ENCODE measurements around the gene CIDEC. TPM values are rescaled to one million over a fixed set of nuclear protein-coding genes. Genes with fewer than 3 reads are reported as not detected.

Gene CIDEC
- total and polyA plus RNA-seq, 9 of the 15 experiments (the other 6 are each of a cell fraction or from before 2014, with no cell fraction given), result not detected

DNA sequence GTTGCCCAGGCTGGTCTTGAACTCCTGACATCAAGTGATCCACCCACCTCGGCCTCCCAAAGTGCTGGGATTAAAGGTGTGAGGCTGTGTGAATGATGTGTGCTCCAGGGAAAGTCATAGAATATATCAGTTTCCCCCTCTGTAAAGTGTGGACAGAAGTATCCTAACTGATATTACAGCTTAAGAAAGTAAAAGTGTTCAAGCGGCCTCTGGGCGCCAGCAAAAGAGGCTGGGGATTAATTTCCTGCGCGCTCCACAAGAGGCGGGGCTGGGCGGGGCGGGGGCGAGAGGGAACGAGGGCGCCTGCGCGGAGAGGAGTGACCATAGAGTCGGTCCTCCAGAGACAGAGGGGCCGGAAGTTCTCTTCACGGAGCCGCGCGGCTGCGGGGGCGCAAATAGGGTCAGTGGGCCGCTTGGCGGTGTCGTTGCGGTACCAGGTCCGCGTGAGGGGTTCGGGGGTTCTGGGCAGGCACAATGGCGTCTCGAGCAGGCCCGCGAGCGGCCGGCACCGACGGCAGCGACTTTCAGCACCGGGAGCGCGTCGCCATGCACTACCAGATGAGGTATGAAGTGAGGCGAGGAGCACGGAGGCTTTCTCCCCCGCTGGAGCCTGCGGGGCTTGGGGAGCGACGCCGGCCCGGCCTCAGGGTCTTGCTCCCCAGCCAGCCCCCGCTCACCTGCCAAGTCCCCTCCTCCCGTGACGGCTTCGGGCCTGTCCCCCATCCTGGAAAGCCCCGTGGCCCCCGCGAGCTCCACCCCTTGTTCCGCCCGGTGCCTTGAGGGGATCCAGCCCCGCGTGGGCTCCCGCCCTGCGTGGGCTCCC, 10.4 kb upstream of the CIDEC start, which contains the start of gene JAGN1 (continued):
- TF ChIP-seq PYGO2 (tag; IDR thresholded peaks at IDR 0.05) (no peak), BRD9 (IDR thresholded peaks at IDR 0.05; ENCODE audit: low read depth, partially characterized antibody) (peak; percentile 2), SRSF1 (IDR thresholded peaks at IDR 0.05; ENCODE audit: low read depth, low read length) (0 out of 2 replicates have a peak, but pooled peaks have one; percentile 84), CBFB (CRISPR knock-in tag; IDR thresholded peaks at IDR 0.05) (no peak), ZNF146 (CRISPR knock-in tag; IDR thresholded peaks at IDR 0.05; ENCODE audit: unreplicated experiment) (no peak), NCOA2 (IDR thresholded peaks at IDR 0.05; ENCODE audit: partially characterized antibody in 2 of 2) (no peak), ZNF778 (CRISPR knock-in tag; IDR thresholded peaks at IDR 0.05) (no peak), MAFG (tag; conservative IDR thresholded peaks at IDR 0.05) (no peak)
- TF ChIP-seq, protein P1, sequence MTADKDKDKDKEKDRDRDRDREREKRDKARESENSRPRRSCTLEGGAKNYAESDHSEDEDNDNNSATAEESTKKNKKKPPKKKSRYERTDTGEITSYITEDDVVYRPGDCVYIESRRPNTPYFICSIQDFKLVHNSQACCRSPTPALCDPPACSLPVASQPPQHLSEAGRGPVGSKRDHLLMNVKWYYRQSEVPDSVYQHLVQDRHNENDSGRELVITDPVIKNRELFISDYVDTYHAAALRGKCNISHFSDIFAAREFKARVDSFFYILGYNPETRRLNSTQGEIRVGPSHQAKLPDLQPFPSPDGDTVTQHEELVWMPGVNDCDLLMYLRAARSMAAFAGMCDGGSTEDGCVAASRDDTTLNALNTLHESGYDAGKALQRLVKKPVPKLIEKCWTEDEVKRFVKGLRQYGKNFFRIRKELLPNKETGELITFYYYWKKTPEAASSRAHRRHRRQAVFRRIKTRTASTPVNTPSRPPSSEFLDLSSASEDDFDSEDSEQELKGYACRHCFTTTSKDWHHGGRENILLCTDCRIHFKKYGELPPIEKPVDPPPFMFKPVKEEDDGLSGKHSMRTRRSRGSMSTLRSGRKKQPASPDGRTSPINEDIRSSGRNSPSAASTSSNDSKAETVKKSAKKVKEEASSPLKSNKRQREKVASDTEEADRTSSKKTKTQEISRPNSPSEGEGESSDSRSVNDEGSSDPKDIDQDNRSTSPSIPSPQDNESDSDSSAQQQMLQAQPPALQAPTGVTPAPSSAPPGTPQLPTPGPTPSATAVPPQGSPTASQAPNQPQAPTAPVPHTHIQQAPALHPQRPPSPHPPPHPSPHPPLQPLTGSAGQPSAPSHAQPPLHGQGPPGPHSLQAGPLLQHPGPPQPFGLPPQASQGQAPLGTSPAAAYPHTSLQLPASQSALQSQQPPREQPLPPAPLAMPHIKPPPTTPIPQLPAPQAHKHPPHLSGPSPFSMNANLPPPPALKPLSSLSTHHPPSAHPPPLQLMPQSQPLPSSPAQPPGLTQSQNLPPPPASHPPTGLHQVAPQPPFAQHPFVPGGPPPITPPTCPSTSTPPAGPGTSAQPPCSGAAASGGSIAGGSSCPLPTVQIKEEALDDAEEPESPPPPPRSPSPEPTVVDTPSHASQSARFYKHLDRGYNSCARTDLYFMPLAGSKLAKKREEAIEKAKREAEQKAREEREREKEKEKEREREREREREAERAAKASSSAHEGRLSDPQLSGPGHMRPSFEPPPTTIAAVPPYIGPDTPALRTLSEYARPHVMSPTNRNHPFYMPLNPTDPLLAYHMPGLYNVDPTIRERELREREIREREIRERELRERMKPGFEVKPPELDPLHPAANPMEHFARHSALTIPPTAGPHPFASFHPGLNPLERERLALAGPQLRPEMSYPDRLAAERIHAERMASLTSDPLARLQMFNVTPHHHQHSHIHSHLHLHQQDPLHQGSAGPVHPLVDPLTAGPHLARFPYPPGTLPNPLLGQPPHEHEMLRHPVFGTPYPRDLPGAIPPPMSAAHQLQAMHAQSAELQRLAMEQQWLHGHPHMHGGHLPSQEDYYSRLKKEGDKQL (CRISPR knock-in tag; IDR thresholded peaks at IDR 0.05; ENCODE audit: borderline replicate concordance), result no peak
- TF ChIP-seq, protein P2, sequence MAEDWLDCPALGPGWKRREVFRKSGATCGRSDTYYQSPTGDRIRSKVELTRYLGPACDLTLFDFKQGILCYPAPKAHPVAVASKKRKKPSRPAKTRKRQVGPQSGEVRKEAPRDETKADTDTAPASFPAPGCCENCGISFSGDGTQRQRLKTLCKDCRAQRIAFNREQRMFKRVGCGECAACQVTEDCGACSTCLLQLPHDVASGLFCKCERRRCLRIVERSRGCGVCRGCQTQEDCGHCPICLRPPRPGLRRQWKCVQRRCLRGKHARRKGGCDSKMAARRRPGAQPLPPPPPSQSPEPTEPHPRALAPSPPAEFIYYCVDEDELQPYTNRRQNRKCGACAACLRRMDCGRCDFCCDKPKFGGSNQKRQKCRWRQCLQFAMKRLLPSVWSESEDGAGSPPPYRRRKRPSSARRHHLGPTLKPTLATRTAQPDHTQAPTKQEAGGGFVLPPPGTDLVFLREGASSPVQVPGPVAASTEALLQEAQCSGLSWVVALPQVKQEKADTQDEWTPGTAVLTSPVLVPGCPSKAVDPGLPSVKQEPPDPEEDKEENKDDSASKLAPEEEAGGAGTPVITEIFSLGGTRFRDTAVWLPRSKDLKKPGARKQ (CRISPR knock-in tag; IDR thresholded peaks at IDR 0.05), result no peak
- TF ChIP-seq, protein P3, sequence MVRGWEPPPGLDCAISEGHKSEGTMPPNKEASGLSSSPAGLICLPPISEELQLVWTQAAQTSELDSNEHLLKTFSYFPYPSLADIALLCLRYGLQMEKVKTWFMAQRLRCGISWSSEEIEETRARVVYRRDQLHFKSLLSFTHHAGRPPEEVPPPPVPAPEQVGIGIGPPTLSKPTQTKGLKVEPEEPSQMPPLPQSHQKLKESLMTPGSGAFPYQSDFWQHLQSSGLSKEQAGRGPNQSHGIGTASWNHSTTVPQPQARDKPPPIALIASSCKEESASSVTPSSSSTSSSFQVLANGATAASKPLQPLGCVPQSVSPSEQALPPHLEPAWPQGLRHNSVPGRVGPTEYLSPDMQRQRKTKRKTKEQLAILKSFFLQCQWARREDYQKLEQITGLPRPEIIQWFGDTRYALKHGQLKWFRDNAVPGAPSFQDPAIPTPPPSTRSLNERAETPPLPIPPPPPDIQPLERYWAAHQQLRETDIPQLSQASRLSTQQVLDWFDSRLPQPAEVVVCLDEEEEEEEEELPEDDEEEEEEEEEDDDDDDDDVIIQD (CRISPR knock-in tag; IDR thresholded peaks at IDR 0.05), result no peak
- TF ChIP-seq, protein P4, sequence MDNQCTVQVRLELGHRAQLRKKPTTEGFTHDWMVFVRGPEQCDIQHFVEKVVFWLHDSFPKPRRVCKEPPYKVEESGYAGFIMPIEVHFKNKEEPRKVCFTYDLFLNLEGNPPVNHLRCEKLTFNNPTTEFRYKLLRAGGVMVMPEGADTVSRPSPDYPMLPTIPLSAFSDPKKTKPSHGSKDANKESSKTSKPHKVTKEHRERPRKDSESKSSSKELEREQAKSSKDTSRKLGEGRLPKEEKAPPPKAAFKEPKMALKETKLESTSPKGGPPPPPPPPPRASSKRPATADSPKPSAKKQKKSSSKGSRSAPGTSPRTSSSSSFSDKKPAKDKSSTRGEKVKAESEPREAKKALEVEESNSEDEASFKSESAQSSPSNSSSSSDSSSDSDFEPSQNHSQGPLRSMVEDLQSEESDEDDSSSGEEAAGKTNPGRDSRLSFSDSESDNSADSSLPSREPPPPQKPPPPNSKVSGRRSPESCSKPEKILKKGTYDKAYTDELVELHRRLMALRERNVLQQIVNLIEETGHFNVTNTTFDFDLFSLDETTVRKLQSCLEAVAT (IDR thresholded peaks at IDR 0.05), result peak; percentile 16 to 75; a peak in 2 of 4 replicates
